ENCODE measurements around the gene SRL. TPM values are rescaled to one million over a fixed set of nuclear protein-coding genes. Genes with fewer than 3 reads are reported as not detected.

Gene SRL
- total RNA-seq, 4 donors from 2014 or later: 0.83 to 2.2 (median 1.5) TPM

DNA sequence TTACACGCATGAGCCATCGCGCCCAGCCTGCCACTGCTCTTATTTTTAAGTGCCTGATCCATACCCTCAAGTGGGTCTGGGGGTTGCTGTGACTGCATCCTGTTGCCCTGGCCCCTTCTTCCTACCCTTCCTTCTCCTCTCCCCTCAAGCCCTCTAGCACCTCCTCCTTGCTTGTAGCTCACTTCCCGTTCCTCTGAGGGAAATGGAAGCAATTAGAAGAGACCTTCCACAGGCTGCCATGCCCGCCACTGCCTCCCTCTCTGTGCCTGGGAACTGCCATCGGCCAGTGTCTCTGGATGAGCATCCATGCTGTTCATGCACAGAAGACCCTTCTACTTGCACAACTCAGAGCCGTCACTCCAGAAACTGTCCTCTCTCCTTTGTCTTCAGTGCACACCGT, 41.6 kb upstream of the SRL start:
- TF ChIP-seq, protein P1, sequence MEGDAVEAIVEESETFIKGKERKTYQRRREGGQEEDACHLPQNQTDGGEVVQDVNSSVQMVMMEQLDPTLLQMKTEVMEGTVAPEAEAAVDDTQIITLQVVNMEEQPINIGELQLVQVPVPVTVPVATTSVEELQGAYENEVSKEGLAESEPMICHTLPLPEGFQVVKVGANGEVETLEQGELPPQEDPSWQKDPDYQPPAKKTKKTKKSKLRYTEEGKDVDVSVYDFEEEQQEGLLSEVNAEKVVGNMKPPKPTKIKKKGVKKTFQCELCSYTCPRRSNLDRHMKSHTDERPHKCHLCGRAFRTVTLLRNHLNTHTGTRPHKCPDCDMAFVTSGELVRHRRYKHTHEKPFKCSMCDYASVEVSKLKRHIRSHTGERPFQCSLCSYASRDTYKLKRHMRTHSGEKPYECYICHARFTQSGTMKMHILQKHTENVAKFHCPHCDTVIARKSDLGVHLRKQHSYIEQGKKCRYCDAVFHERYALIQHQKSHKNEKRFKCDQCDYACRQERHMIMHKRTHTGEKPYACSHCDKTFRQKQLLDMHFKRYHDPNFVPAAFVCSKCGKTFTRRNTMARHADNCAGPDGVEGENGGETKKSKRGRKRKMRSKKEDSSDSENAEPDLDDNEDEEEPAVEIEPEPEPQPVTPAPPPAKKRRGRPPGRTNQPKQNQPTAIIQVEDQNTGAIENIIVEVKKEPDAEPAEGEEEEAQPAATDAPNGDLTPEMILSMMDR (IDR thresholded peaks at IDR 0.05): no peak
- TF ChIP-seq POLR2AphosphoS5 (IDR thresholded peaks at IDR 0.05) (no peak), POLR2A (IDR thresholded peaks at IDR 0.05; ENCODE audit: low read depth) (no peak), EP300 (IDR thresholded peaks at IDR 0.05) (no peak)
- intact Hi-C loops (cut with DNase I): no loop called here
- Histone ChIP-seq H3K9me3 (no peaks in the 10 kb centered on the region), H3K4me3 (no peak overlapping the region), H3K27me3 (peaks cover 0 to 7% (median 0%) of the 10 kb centered on the region in 4 donors), H3K4me1 (peaks cover 4 to 5% (median 5%) of the 10 kb centered on the region in 4 donors), H3K36me3 (no peaks in the 10 kb centered on the region), H3K27ac (replicated peaks in 1 of 4) (no peak overlapping the region)
- WGBS: 83% methylated on average over 8 of the region's 8 CpGs
- no peak for DNase-seq (ENCODE audit: extremely low spot score)

- Histone ChIP-seq H3K4me1 (no peaks in the 10 kb centered on the region), H3K27me3 (peaks cover 0 to 7% (median 0%) of the 10 kb centered on the region in 4 donors), H3K4me3 (no peak overlapping the region), H3K27ac (replicated peaks in 1 of 4) (no peak overlapping the region), H3K9me3 (no peaks in the 10 kb centered on the region), H3K36me3 (no peaks in the 10 kb centered on the region)
- WGBS: 97% methylated on average over 2 of the region's 2 CpGs
- intact Hi-C loops (cut with DNase I): no loop called here
- no peak for DNase-seq (ENCODE audit: extremely low spot score)
- TF ChIP-seq, protein P1 (IDR thresholded peaks at IDR 0.05): no peak
- TF ChIP-seq POLR2AphosphoS5 (IDR thresholded peaks at IDR 0.05): no peak
- no peak for TF ChIP-seq EP300 (IDR thresholded peaks at IDR 0.05)
- TF ChIP-seq POLR2A (IDR thresholded peaks at IDR 0.05; ENCODE audit: low read depth): no peak
Measured at GRCh38 chr16:4280625-4281024, 38.7 kb upstream of the SRL start.

- Histone ChIP-seq H3K27me3 (no peaks in the 10 kb centered on the region), H3K4me1 (peaks cover 2 to 15% (median 15%) of the 10 kb centered on the region in 4 donors), H3K36me3 (no peaks in the 10 kb centered on the region), H3K9me3 (no peaks in the 10 kb centered on the region), H3K27ac (replicated peaks in 1 of 4) (no peak overlapping the region), H3K4me3 (no peak overlapping the region)
- WGBS: 96% methylated on average over 2 of the region's 2 CpGs
- TF ChIP-seq POLR2AphosphoS5 (IDR thresholded peaks at IDR 0.05) (no peak), EP300 (IDR thresholded peaks at IDR 0.05) (no peak), POLR2A (IDR thresholded peaks at IDR 0.05; ENCODE audit: low read depth) (no peak)
- TF ChIP-seq, protein P1 (IDR thresholded peaks at IDR 0.05): no peak
- DNase-seq (ENCODE audit: extremely low spot score): no peak
- intact Hi-C loops (cut with DNase I): no loop called here
Measured at GRCh38 chr16:4277987-4278513, 36.2 kb upstream of the SRL start.

GRCh38 chr16:4275861-4276260, 34.0 kb upstream of the SRL start:
- no peak for DNase-seq (ENCODE audit: extremely low spot score)
- intact Hi-C loops (cut with DNase I): no loop called here
- H3K27ac ChIP-seq (replicated peaks in 1 of 4): no peak overlapping the region
- no peak overlapping the region for H3K4me3 ChIP-seq
- no peaks in the 10 kb centered on the region for H3K36me3 ChIP-seq
- peaks cover 8 to 21% (median 21%) of the 10 kb centered on the region in 4 donors for H3K4me1 ChIP-seq
- H3K27me3 ChIP-seq: no peaks in the 10 kb centered on the region
- H3K9me3 ChIP-seq: no peaks in the 10 kb centered on the region
- WGBS: 75% methylated on average over 6 of the region's 6 CpGs
- TF ChIP-seq POLR2AphosphoS5 (IDR thresholded peaks at IDR 0.05) (no peak), POLR2A (IDR thresholded peaks at IDR 0.05; ENCODE audit: low read depth) (no peak), EP300 (IDR thresholded peaks at IDR 0.05) (no peak)
- TF ChIP-seq, protein P1 (IDR thresholded peaks at IDR 0.05): no peak

DNA sequence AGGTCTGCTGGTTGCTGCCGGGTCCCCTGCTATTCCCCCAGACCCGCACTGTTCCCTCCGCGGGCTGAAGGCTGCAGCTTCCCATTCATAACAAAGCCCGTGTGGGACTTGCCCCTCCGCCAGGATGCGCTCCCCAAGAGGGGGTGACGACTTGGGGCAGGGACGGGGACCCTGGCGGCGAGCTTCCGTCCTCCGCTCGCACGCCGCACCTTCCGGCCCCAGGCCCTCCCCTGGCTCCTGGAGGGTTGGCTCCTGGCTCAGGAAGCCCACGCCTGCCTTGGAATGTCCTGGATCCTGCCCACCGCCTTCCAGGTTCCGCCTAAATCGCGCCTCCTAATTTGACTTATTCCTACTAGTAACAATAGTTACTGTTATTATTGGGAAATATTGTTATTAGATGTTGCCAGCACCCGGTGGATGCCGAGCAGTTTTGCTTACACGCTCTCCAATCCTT, 32.0 kb upstream of the SRL start:
- TF ChIP-seq POLR2A (IDR thresholded peaks at IDR 0.05; ENCODE audit: low read depth) (no peak), POLR2AphosphoS5 (IDR thresholded peaks at IDR 0.05) (peak; percentile 40 to 48)
- TF ChIP-seq, protein P1 (IDR thresholded peaks at IDR 0.05): peak; percentile 6 to 36 (median 29)
- peak overlapping the region; percentile 87 to 91 (median 88) for H3K27ac ChIP-seq (replicated peaks in 1 of 4)
- peak overlapping the region; percentile 88 to 97 (median 92) for H3K4me3 ChIP-seq
- intact Hi-C loops (cut with DNase I): loop anchor here (5.0 kb wide), 1 partner anchor 53 kb away; no protein-coding TSS in a partner anchor
- H3K4me1 ChIP-seq: peaks cover 12 to 32% (median 29%) of the 10 kb centered on the region in 4 donors
- DNase-seq (ENCODE audit: extremely low spot score): peak; percentile 93
- no peaks in the 10 kb centered on the region for H3K36me3 ChIP-seq
- H3K9me3 ChIP-seq: no peaks in the 10 kb centered on the region
- 2% methylated on average over 12 of the region's 25 CpGs for WGBS
- H3K27me3 ChIP-seq: no peaks in the 10 kb centered on the region
